HepG2 (cell line): ENCODE measurements around the gene ARFGEF3. TPM values are rescaled to one million over a fixed set of nuclear protein-coding genes. Genes with fewer than 3 reads are reported as not detected.
A peak's percentile ranks its signal among the peaks of the same experiment; 100 is the strongest.

ENCODE experiments used
- ATAC-seq: fragments of 200-7000 bp; cut with Tn5 transposase; 3 replicates; pipeline ENCODE4 v1.9.1; 2020; ENCODE audit warnings: mild to moderate bottlenecking, moderate library complexity
- BruUV-seq: library from RNA; stranded (reverse); fragments of 400-500 nt; replicated peaks from 2 replicates; lab custom pipeline; 2021; lab: Mats Ljungman, UMichigan
- CTCF ChIA-PET: fragments of 300-600 bp; formaldehyde crosslinking; extraction: SDS; loops from one replicate; lab custom pipeline; 2021; ENCODE audit warnings: low total read pairs, inconsistent platforms, low intra/inter-chr PET ratio; lab: Yijun Ruan, JAX
- POLR2A ChIA-PET: fragments of 350-600 bp; sonication (Branson Sonifier 250); formaldehyde crosslinking; loops from one replicate; lab custom pipeline; 2020; ENCODE audit warnings: antibody characterized with exemption, inconsistent platforms; lab: Yijun Ruan, JAX
- DNase-seq: peaks from one replicate; pipeline ENCODE4 v3.0.0-alpha.2; 2015; ENCODE audit warnings: low spot score
- FAIRE-seq: peaks from 3 replicates; lab custom pipeline; 2011; peaks lifted over from hg19 to GRCh38; lab: Jason Lieb, UNC
- H2AFZ ChIP-seq: one replicate; pipeline ENCODE4 v1.6.1; 2011; ENCODE audit warnings: low read length, inconsistent platforms
- H3K27ac ChIP-seq: fragments of 300-600 bp; 3 replicates; pipeline ENCODE4 v1.8.0; 2011; ENCODE audit warnings: mixed run types, mild to moderate bottlenecking, mixed read lengths, low read length, inconsistent platforms; ENCODE audit not compliant: insufficient read depth; ENCODE audit errors: extremely low read length
- H3K27me3 ChIP-seq, 2 experiments: fragments of 200-600 bp in 1 of 2; 2 replicates in 1 of 2; 3 replicates in 1 of 2; pipeline versions ENCODE4 v1.6.0 to v1.8.0; 2011; ENCODE audit warnings: low read length in 2 of 2, mild to moderate bottlenecking in 2 of 2, moderate library complexity in 2 of 2, inconsistent platforms in 1 of 2; ENCODE audit not compliant: insufficient read depth in 2 of 2, control insufficient read depth in 1 of 2
- H3K36me3 ChIP-seq, 2 experiments: fragments of 200-600 bp in 1 of 2; replicated peaks in 1 of 2; 2 replicates in 1 of 2; 3 replicates in 1 of 2; pipeline versions ENCODE4 v1.5.1 to v1.8.0; 2011; ENCODE audit warnings: low read length in 2 of 2, inconsistent platforms in 1 of 2; ENCODE audit not compliant: insufficient read depth in 2 of 2, control insufficient read depth in 1 of 2
- H3K4me1 ChIP-seq: 2 replicates; pipeline ENCODE4 v1.5.1; 2012; ENCODE audit warnings: low read length, inconsistent platforms; ENCODE audit not compliant: insufficient read depth
- H3K4me2 ChIP-seq: 2 replicates; pipeline ENCODE4 v1.6.0; 2011; ENCODE audit warnings: low read depth, low read length, inconsistent platforms
- H3K4me3 ChIP-seq, 3 experiments: fragments of 200-600 bp in 1 of 3; sonication (generic), shearing (Covaris generic) in 1 of 3; replicated peaks in 1 of 3; 2 replicates each; pipeline ENCODE4 v1.5.1; 2011 to 2016; ENCODE audit warnings: low read length in 3 of 3, inconsistent platforms in 2 of 3, low read depth in 2 of 3, mild to moderate bottlenecking in 2 of 3, control low read depth in 1 of 3, mixed read lengths in 1 of 3; ENCODE audit not compliant: insufficient read depth in 1 of 3
- H3K79me2 ChIP-seq: one replicate; pipeline ENCODE4 v1.6.1; 2011; ENCODE audit warnings: low read length, inconsistent platforms; ENCODE audit not compliant: insufficient read depth
- H3K9ac ChIP-seq: 2 replicates; pipeline ENCODE4 v1.6.0; 2011; ENCODE audit warnings: mild to moderate bottlenecking, low read depth, low read length, inconsistent platforms; ENCODE audit not compliant: insufficient read depth
- H3K9me3 ChIP-seq: 2 replicates; pipeline ENCODE4 v1.5.1; 2012; ENCODE audit warnings: mild to moderate bottlenecking, low read length
- H4K20me1 ChIP-seq: 2 replicates; pipeline ENCODE4 v1.6.0; 2011; ENCODE audit warnings: inconsistent platforms, mild to moderate bottlenecking, low read length, moderate library complexity; ENCODE audit not compliant: insufficient read depth
- CTCF ChIP-seq: sonication (generic); formaldehyde crosslinking; IDR thresholded peaks from 2 replicates; pipeline ENCODE4 v1.5.0; 2020; ENCODE audit warnings: mild to moderate bottlenecking, missing genetic modification reagents, moderate library complexity
- DMTF1 ChIP-seq: sonication (generic); formaldehyde crosslinking; IDR thresholded peaks from 2 replicates; pipeline ENCODE4 v1.4.0; 2020; ENCODE audit warnings: mild to moderate bottlenecking, missing genetic modification reagents
- ZNF337 ChIP-seq: sonication (generic); formaldehyde crosslinking; IDR thresholded peaks from 2 replicates; pipeline ENCODE4 v1.5.1; 2020; ENCODE audit warnings: missing genetic modification reagents, low read depth, mild to moderate bottlenecking, borderline replicate concordance
- WGBS: methylation state at CpG from one replicate; pipeline ENCODE4 v1.1.6; 2017; ENCODE audit warnings: low lambda C conversion rate; 5-methylcytosine and 5-hydroxymethylcytosine counted together
- in situ Hi-C: cut with HindIII; loops from 2 replicates; pipeline ENCODE4 v1.10.0; 2017; ENCODE audit warnings: low pct_unique_long_range_greater_than_20kb; ENCODE audit not compliant: extremely low pct_ligation_motif_present
- intact Hi-C: fragments of 100-400 bp; cut with micrococcal nuclease; formaldehyde crosslinking; loops from one replicate; pipeline ENCODE4 v1.10.0; 2022; ENCODE audit not compliant: unreplicated experiment
- polyA plus RNA-seq, 8 experiments: library from polyadenylated mRNA; depleted of rRNA in 3 of 8; stranded (reverse) in 7 of 8; unstranded in 1 of 8; fragments of >200 nt; fragmentation: Illumina TruSeq in 4 of 8; extraction: Trizol in 4 of 8; gene quantifications; 2 replicates each; pipeline versions ENCODE4 v1.2.1 to v1.2.3, GENCODE V29; 2011 to 2016; ENCODE audit warnings: low read depth in 4 of 8, missing spikeins in 1 of 8, mixed read lengths in 1 of 8; ENCODE audit not compliant: insufficient read depth in 1 of 8
- total RNA-seq, 5 experiments: library from RNA; depleted of rRNA; stranded (reverse); fragments of >200 nt; fragmentation: Illumina TruSeq; extraction: Trizol; gene quantifications; 2 replicates each; pipeline ENCODE4 v1.2.3, GENCODE V29; 2016; ENCODE audit warnings: low read depth in 1 of 5

ARFGEF3 gene
- total and polyA plus RNA-seq, 2 of the 13 experiments (the other 11 are each of a cell fraction or from before 2014, with no cell fraction given), result 0.60 to 2.6 TPM

GRCh38 chr6:138246650-138247440 is 85.1 kb downstream of the ARFGEF3 start (continued):
- TF ChIP-seq DMTF1 (CRISPR knock-in tag), result no peak

GRCh38 chr6:138248011-138248410 is 86.3 kb downstream of the ARFGEF3 start:
- BruUV-seq, result no TSS peak
- CTCF ChIA-PET, result no interaction called here
- no peak for DNase-seq
- H3K4me3 ChIP-seq, result no peak overlapping the region
- no peaks in the 10 kb centered on the region for H3K9me3 ChIP-seq
- TF ChIP-seq ZNF337 (CRISPR knock-in tag) (no peak), CTCF (CRISPR knock-in tag) (peak; percentile 10; the same call in 1 of the 2 replicates)
- H4K20me1 ChIP-seq, result no peaks in the 10 kb centered on the region
- no peak overlapping the region for H3K9ac ChIP-seq
- intact Hi-C loops, result no loop called here
- in situ Hi-C loops, result no loop called here
- H3K79me2 ChIP-seq, result no peaks in the 10 kb centered on the region
- H3K4me1 ChIP-seq, result peaks cover 18% of the 10 kb centered on the region
- no peak overlapping the region for H2AFZ ChIP-seq
- no peak for FAIRE-seq
- no peaks in the 10 kb centered on the region for H3K27me3 ChIP-seq
- no peak overlapping the region for H3K27ac ChIP-seq
- ATAC-seq, result no peak
- WGBS, result 74% methylated on average over 7 of the region's 7 CpGs
- no peaks in the 10 kb centered on the region for H3K36me3 ChIP-seq
- POLR2A ChIA-PET, result no interaction called here
- H3K4me2 ChIP-seq, result no peak overlapping the region
